Peyer's patch (tissue), 4 donors: Measurements from ENCODE around the gene ARHGAP24. TPM values are rescaled to one million over a fixed set of nuclear protein-coding genes. Genes with fewer than 3 reads are reported as not detected.

Experiments used
- DNase-seq, 3 donors: peaks; one replicate each; pipeline ENCODE4 v3.0.0-alpha.2; 2017 to 2019
- H3K27ac ChIP-seq, 4 donors: fragments of 200-600 bp; sonication (generic); one replicate each; pipeline ENCODE4 v1.5.1; 2016 to 2019
- H3K27me3 ChIP-seq, 2 donors: fragments of 200-600 bp; sonication (generic); one replicate each; pipeline ENCODE4 v1.5.1; 2019
- H3K36me3 ChIP-seq, 3 donors: fragments of 200-600 bp; sonication (generic); one replicate each; pipeline ENCODE4 v1.5.1; 2016 to 2019
- H3K4me1 ChIP-seq, 4 donors: fragments of 200-600 bp; sonication (generic); one replicate each; pipeline ENCODE4 v1.5.1; 2016 to 2019
- H3K4me3 ChIP-seq, 4 donors: fragments of 200-600 bp; sonication (generic); 1 replicate in 3 of 4; 2 replicates in 1 of 4; pipeline ENCODE4 v1.5.1; 2016 to 2019; ENCODE audit warnings: mild to moderate bottlenecking in 1 of 4
- H3K9me3 ChIP-seq, 4 donors: fragments of 200-600 bp; sonication (generic); one replicate each; pipeline ENCODE4 v1.5.1; 2016 to 2019; ENCODE audit warnings: mild to moderate bottlenecking in 1 of 4
- CTCF ChIP-seq, 6 experiments: fragments of 450-650 bp in 4 of 6; fragments of 200-600 bp in 2 of 6; sonication (generic) in 1 of 6; IDR thresholded peaks; one replicate each; pipeline ENCODE4 v1.5.1; 2017 to 2019; ENCODE audit warnings: antibody characterized with exemption in 6 of 6, mild to moderate bottlenecking in 3 of 6, moderate library complexity in 1 of 6
- POLR2A ChIP-seq, 2 donors: fragments of 450-650 bp; IDR thresholded peaks; one replicate each; pipeline ENCODE4 v1.5.1; 2017; ENCODE audit warnings: antibody characterized with exemption in 2 of 2, mild to moderate bottlenecking in 2 of 2, moderate library complexity in 2 of 2
- total RNA-seq, 4 donors: library from RNA; depleted of rRNA; stranded (reverse); fragments of >200 nt; gene quantifications; one replicate each; pipeline ENCODE4 v1.1.0, GENCODE V29; 2016

The ARHGAP24 gene
- total RNA-seq, 4 donors from 2014 or later: 4.7 to 330 (median 20.0) TPM

GRCh38 chr4:85777908-85778631 lies 303.1 kb downstream of the ARHGAP24 start:
- Histone ChIP-seq H3K4me1 (no peaks in the 10 kb centered on the region), H3K9me3 (no peaks in the 10 kb centered on the region), H3K27ac (peak overlapping the region in 3 of 4 donors; percentile 41 to 67 (median 65))

GRCh38 chr4:85778632-85779131 lies 303.7 kb downstream of the ARHGAP24 start:
- Histone ChIP-seq H3K27me3 (no peaks in the 10 kb centered on the region), H3K4me1 (no peaks in the 10 kb centered on the region), H3K27ac (peak overlapping the region; percentile 36 to 67 (median 53)), H3K9me3 (no peaks in the 10 kb centered on the region), H3K4me3 (peak overlapping the region in 3 of 4 donors; percentile 8 to 27 (median 17)), H3K36me3 (no peaks in the 10 kb centered on the region)
- DNase-seq: no peak
- no peak for TF ChIP-seq CTCF (IDR thresholded peaks at IDR 0.05)
- TF ChIP-seq POLR2A (IDR thresholded peaks at IDR 0.05): no peak

More at GRCh38 chr4:85777908-85778631, 303.1 kb downstream of the ARHGAP24 start:
- no peaks in the 10 kb centered on the region for H3K27me3 ChIP-seq
- no peaks in the 10 kb centered on the region for H3K36me3 ChIP-seq
- TF ChIP-seq POLR2A (IDR thresholded peaks at IDR 0.05) (no peak), CTCF (IDR thresholded peaks at IDR 0.05) (no peak)
- peak overlapping the region in 3 of 4 donors; percentile 8 to 27 (median 17) for H3K4me3 ChIP-seq
- no peak for DNase-seq

- Histone ChIP-seq H3K27ac (peak overlapping the region; percentile 36 to 67 (median 53)), H3K4me3 (peak overlapping the region in 2 of 4 donors; percentile 17 to 27), H3K36me3 (no peaks in the 10 kb centered on the region), H3K9me3 (no peaks in the 10 kb centered on the region), H3K27me3 (no peaks in the 10 kb centered on the region), H3K4me1 (peaks cover 0 to 4% (median 0%) of the 10 kb centered on the region in 4 donors)
- no peak for DNase-seq
- TF ChIP-seq CTCF (IDR thresholded peaks at IDR 0.05) (no peak), POLR2A (IDR thresholded peaks at IDR 0.05) (no peak)
Measured at GRCh38 chr4:85779165-85779564, 304.2 kb downstream of the ARHGAP24 start.

GRCh38 chr4:85780664-85781063 lies 305.7 kb downstream of the ARHGAP24 start:
- DNase-seq: no peak
- H3K27me3 ChIP-seq: no peaks in the 10 kb centered on the region
- H3K4me1 ChIP-seq: peaks cover 0 to 7% (median 0%) of the 10 kb centered on the region in 4 donors
- peak overlapping the region in 2 of 4 donors; percentile 38 to 67 for H3K27ac ChIP-seq
- H3K4me3 ChIP-seq: no peak overlapping the region
- no peaks in the 10 kb centered on the region for H3K36me3 ChIP-seq
- TF ChIP-seq POLR2A (IDR thresholded peaks at IDR 0.05): no peak
- no peak for TF ChIP-seq CTCF (IDR thresholded peaks at IDR 0.05)
- H3K9me3 ChIP-seq: no peaks in the 10 kb centered on the region

- no peaks in the 10 kb centered on the region for H3K36me3 ChIP-seq
- no peaks in the 10 kb centered on the region for H3K27me3 ChIP-seq
- TF ChIP-seq CTCF (IDR thresholded peaks at IDR 0.05) (no peak), POLR2A (IDR thresholded peaks at IDR 0.05) (no peak)
- peak overlapping the region in 1 of 4 donors; percentile 52 for H3K27ac ChIP-seq
- no peaks in the 10 kb centered on the region for H3K9me3 ChIP-seq
- DNase-seq: no peak
- H3K4me1 ChIP-seq: peaks cover 0 to 20% (median 0%) of the 10 kb centered on the region in 4 donors
- H3K4me3 ChIP-seq: no peak overlapping the region
Measured at GRCh38 chr4:85783483-85783882, 308.5 kb downstream of the ARHGAP24 start.
